Measurements from ENCODE around the gene PLEKHG3.
A peak's percentile ranks its signal among the peaks of the same experiment; 100 is the strongest.

Gene PLEKHG3

GRCh38 chr14:64708148-64709004 is 4.2 kb downstream of the PLEKHG3 start:
- DNase-seq, result no peak

GRCh38 chr14:64709126-64709525 is 4.9 kb downstream of the PLEKHG3 start:
- DNase-seq, result no peak

GRCh38 chr14:64711039-64711438 is 6.8 kb downstream of the PLEKHG3 start:
- no peak for DNase-seq

GRCh38 chr14:64713677-64714076 is 9.5 kb downstream of the PLEKHG3 start:
- DNase-seq, result no peak

- no peak for DNase-seq
These were observed 10.3 kb downstream of the PLEKHG3 start for GRCh38 chr14:64714432-64715025.

- DNase-seq, result no peak
These were observed 11.0 kb downstream of the PLEKHG3 start for GRCh38 chr14:64715146-64715627.

- no peak for DNase-seq
These were observed 11.6 kb downstream of the PLEKHG3 start for GRCh38 chr14:64715628-64716412.

GRCh38 chr14:64717870-64718269 is 13.6 kb downstream of the PLEKHG3 start:
- DNase-seq, result no peak

- DNase-seq, result no peak
These were observed 14.5 kb downstream of the PLEKHG3 start for GRCh38 chr14:64718762-64719161.

- DNase-seq, result no peak
These were observed 15.4 kb downstream of the PLEKHG3 start for GRCh38 chr14:64719601-64720000.

- no peak for DNase-seq
These were observed 15.9 kb downstream of the PLEKHG3 start for GRCh38 chr14:64720131-64720576.

GRCh38 chr14:64721391-64721791 is 17.2 kb downstream of the PLEKHG3 start:
- DNase-seq, result no peak

- DNase-seq, result no peak
These were observed 17.7 kb downstream of the PLEKHG3 start for GRCh38 chr14:64721899-64722298.

GRCh38 chr14:64722842-64723447 is 18.7 kb downstream of the PLEKHG3 start:
- no peak for DNase-seq

- peak; percentile 19 for DNase-seq
These were observed 19.7 kb downstream of the PLEKHG3 start for GRCh38 chr14:64723691-64724577.

GRCh38 chr14:64724578-64724930 is 20.3 kb downstream of the PLEKHG3 start:
- no peak for DNase-seq

- DNase-seq, result no peak
These were observed 21.1 kb downstream of the PLEKHG3 start for GRCh38 chr14:64725261-64725815.

GRCh38 chr14:64725879-64726584 is 21.8 kb downstream of the PLEKHG3 start:
- no peak for DNase-seq

GRCh38 chr14:64726585-64726890 is 22.3 kb downstream of the PLEKHG3 start:
- peak; percentile 40 for DNase-seq

- DNase-seq, result no peak
These were observed 23.4 kb downstream of the PLEKHG3 start for GRCh38 chr14:64727551-64728071.

GRCh38 chr14:64728106-64728505 is 23.9 kb downstream of the PLEKHG3 start:
- no peak for DNase-seq
